ENCODE results near the gene NME4.
A peak's percentile ranks its signal among the peaks of the same experiment; 100 is the strongest.
"Not testable (repeated sequence)": the region's sequence is repeated elsewhere in the genome, so short reads cannot be mapped to it uniquely, and the experiment has no call there.

NME4 gene

DNA sequence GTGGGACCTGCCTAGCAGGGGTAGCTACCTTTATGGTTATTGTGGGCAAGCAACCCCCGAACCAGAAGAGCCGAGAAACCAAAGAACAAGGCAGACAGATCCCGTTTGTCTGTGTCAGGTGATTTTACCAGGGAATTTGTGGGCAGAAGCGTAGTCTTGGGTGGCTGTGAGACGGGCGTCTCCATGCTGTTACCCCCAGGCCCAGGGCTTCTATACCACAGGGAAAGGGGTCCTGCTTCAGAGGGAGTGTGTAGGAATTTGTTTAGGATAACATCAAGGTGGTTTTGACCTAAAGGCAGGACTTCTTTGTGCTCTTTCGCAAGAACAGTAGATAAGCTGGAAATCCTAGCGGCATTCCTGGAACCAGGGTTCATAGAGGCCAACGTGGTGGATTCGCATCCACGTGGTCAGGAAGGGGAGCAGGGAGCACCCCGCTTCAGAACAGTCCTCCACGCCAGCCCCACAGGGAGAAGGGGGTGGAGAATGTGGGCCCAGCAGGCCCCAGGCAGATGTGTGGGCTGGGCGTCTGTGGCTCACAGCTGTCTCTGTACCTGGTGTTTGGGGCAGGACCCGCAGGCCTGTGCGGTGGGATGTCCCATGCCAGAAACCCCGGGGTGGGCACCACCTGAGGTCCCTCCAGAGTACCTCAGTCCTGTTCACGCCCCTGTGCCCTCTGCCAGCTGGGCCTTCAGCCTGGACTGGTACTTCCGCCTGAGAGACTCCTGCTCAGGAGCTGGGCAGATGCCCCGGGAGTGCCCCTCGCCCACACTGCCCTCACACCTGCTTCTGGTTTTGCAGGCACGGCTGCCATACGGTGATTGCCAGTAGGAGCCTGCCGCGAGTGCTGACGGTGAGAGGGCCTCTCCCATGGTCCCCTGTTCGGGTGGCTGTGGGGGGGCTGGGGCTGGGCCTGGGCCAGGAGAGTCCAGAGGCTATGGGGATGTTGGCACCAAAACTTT is 8.8 kb downstream of the NME4 start:
- H3K4me1 ChIP-seq (ENCODE audit: control insufficient read depth, insufficient read depth, low read length): peaks cover 3% of the 10 kb centered on the region
- no peaks in the 10 kb centered on the region for H3K27me3 ChIP-seq (replicated peaks; ENCODE audit: control insufficient read depth, insufficient read depth, low read length)
- no peak overlapping the region for H3K9ac ChIP-seq (ENCODE audit: low read length)
- DNase-seq (ENCODE audit: low read depth): no peak
- no peak overlapping the region for H3K4me3 ChIP-seq (ENCODE audit: low read length)
- H3K36me3 ChIP-seq (ENCODE audit: control insufficient read depth, insufficient read depth, low read length, severe bottlenecking): peaks cover 11% of the 10 kb centered on the region
- H3K9me3 ChIP-seq (ENCODE audit: control insufficient read depth, low read length): no peaks in the 10 kb centered on the region

DNA sequence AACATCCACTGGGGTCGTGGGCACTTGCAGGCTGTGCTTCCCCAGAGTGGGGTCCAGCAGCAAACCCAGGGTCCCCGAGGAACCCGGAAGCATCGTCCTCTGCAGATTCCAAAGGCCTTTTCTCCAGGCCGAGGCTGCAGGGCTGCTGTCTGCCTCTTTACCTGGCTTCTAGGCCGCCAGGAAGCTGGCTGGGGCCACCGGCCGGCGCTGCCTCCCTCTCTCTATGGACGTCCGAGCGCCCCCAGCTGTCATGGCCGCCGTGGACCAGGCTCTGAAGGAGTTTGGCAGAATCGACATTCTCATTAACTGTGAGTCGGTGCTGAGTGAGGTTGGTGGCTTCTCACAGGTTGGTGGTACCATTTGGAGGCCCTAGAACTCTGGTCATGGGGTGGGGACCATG is 10.3 kb downstream of the NME4 start:
- Histone ChIP-seq H3K36me3 (ENCODE audit: control insufficient read depth, insufficient read depth, low read length, severe bottlenecking) (peaks cover 22% of the 10 kb centered on the region), H3K4me1 (ENCODE audit: control insufficient read depth, insufficient read depth, low read length) (peaks cover 2% of the 10 kb centered on the region), H3K4me3 (ENCODE audit: low read length) (no peak overlapping the region), H3K27me3 (replicated peaks; ENCODE audit: control insufficient read depth, insufficient read depth, low read length) (no peaks in the 10 kb centered on the region), H3K9me3 (ENCODE audit: control insufficient read depth, low read length) (no peaks in the 10 kb centered on the region), H3K9ac (ENCODE audit: low read length) (no peak overlapping the region)
- no peak for DNase-seq (ENCODE audit: low read depth)

DNA sequence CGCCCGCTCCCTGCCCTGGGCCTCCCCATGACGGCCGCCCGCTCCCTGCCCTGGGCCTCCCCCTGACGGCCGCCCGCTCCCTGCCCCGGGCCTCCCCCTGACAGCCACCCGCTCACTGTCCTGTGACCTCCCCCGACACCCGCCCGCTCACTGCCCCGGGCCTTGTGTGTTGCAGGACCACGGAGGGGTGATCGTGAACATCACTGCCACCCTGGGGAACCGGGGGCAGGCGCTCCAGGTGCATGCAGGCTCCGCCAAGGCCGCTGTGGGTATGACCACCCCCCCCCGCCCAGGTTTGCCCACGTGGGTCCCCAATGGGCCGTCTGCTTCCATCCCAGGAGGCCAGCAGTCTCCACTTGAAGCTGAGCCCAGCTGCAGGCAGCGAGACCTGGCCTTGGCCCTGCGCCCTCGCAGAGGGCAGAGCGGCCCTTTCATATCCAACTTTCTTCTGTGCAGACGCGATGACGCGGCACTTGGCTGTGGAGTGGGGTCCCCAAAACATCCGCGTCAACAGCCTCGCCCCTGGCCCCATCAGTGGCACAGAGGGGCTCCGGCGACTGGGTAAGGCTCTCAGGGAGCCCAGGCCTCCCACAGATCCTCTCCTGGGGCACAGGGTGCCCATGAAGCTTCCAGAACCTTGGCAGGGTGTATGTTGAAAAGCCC is 13.6 kb downstream of the NME4 start:
- peaks cover 7% of the 10 kb centered on the region for H3K4me1 ChIP-seq (ENCODE audit: control insufficient read depth, insufficient read depth, low read length)
- no peaks in the 10 kb centered on the region for H3K9me3 ChIP-seq (ENCODE audit: control insufficient read depth, low read length)
- no peak for DNase-seq (ENCODE audit: low read depth)
- H3K9ac ChIP-seq (ENCODE audit: low read length): no peak overlapping the region
- no peak overlapping the region for H3K4me3 ChIP-seq (ENCODE audit: low read length)
- H3K27me3 ChIP-seq (replicated peaks; ENCODE audit: control insufficient read depth, insufficient read depth, low read length): no peaks in the 10 kb centered on the region
- peaks cover 22% of the 10 kb centered on the region for H3K36me3 ChIP-seq (ENCODE audit: control insufficient read depth, insufficient read depth, low read length, severe bottlenecking)

DNA sequence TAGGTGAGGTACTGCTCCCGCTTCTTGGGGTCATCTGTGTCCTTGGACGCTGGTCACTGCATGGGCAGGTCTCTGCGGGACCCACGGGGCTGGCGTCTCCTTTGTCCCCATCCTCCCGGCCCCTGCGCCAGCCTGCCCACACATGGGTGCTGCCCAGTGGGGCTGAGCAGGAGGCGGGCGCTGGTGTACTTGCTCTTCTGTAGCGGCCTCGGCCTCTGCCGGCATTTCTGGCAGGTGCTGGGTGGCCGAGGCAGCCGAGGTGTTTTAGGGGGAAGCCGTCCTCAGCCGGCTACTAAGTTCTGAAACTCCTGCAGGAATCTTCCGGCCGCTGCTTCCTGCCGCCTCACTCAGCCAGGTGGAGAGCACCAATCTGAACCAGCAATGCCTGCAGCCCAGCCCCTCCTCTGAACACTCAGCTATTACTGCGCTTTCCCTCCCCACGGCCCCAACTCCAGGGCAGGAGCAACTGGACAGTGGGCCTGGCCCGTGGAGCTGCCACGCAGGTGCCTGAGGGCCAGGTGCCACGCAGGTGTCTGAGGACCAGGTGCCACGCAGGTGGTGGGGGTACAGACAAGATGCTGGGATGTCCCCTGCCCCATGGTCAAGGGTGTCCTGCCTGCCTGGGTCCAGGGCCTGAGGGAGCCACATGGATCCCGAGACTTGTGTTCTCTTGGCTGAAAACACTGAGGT is 14.7 kb downstream of the NME4 start:
- DNase-seq (ENCODE audit: low read depth): no peak
- Histone ChIP-seq H3K36me3 (ENCODE audit: control insufficient read depth, insufficient read depth, low read length, severe bottlenecking) (peaks cover 22% of the 10 kb centered on the region), H3K4me1 (ENCODE audit: control insufficient read depth, insufficient read depth, low read length) (peaks cover 7% of the 10 kb centered on the region), H3K4me3 (ENCODE audit: low read length) (no peak overlapping the region), H3K9ac (ENCODE audit: low read length) (no peak overlapping the region), H3K9me3 (ENCODE audit: control insufficient read depth, low read length) (no peaks in the 10 kb centered on the region), H3K27me3 (replicated peaks; ENCODE audit: control insufficient read depth, insufficient read depth, low read length) (no peaks in the 10 kb centered on the region)

DNA sequence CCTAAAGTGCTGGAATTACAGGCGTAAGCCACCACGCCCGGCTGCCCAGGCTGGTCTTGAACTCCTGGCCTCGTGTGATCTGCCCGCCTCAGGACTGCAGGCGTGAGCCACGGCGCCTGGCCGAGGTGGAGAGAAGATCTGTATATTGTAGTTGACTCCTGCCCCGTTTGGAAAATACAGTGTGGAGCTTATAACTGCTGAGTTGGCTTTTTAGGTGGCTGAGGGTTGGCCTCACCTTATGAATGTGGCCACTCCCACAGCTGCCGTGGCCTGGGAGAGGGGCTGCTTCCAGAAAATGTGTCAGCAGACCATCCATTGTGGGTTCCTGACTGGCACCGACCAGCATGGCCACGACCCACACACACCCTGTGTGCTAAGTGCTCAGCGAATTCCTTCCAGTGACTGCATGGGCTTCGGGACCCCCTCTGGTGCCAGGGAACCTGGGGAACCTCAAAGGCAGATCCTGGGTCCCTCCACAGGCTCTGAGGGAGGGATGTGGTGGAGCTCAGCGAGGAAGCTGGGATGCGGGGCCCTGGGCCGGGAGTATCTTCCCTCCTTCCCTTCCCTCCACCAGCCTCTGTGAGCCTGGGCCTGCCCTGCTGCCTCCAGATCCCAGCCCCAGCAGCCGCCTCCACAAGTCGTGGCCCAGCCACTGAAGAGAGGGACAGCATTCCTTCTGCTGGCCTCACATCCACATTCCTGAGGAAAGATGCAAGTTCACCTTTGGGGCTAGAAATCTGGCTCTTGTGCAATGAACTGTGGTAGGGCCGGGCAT is 17.6 kb downstream of the NME4 start:
- H3K9me3 ChIP-seq (ENCODE audit: control insufficient read depth, low read length): no peaks in the 10 kb centered on the region
- H3K27me3 ChIP-seq (replicated peaks; ENCODE audit: control insufficient read depth, insufficient read depth, low read length): no peaks in the 10 kb centered on the region
- peaks cover 15% of the 10 kb centered on the region for H3K36me3 ChIP-seq (ENCODE audit: control insufficient read depth, insufficient read depth, low read length, severe bottlenecking)
- no peak for DNase-seq (ENCODE audit: low read depth)
- peaks cover 7% of the 10 kb centered on the region for H3K4me1 ChIP-seq (ENCODE audit: control insufficient read depth, insufficient read depth, low read length)
- no peak overlapping the region for H3K4me3 ChIP-seq (ENCODE audit: low read length)
- H3K9ac ChIP-seq (ENCODE audit: low read length): no peak overlapping the region

DNA sequence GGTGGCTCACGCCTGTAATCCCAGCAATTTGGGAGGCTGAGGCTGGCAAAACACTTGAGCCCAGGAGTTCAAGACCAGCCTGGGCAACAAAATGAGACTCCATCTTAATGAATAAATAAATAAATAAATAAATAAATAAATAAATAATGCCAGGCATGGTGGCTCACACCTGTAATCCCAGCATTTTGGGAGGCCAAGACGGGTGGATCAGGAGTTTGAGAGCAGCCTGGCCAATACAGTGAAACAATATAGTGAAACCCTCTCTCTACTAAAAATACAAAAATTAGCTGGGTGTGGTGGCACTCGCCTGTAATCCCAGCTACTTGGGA is 18.1 kb downstream of the NME4 start:
- not testable (repeated sequence) for H3K4me1 ChIP-seq (ENCODE audit: control insufficient read depth, insufficient read depth, low read length); H3K9me3 ChIP-seq (ENCODE audit: control insufficient read depth, low read length); H3K4me3 ChIP-seq (ENCODE audit: low read length); DNase-seq (ENCODE audit: low read depth); H3K27me3 ChIP-seq (replicated peaks; ENCODE audit: control insufficient read depth, insufficient read depth, low read length); H3K9ac ChIP-seq (ENCODE audit: low read length)
- H3K36me3 ChIP-seq (ENCODE audit: control insufficient read depth, insufficient read depth, low read length, severe bottlenecking): peaks cover 13% of the 10 kb centered on the region

DNA sequence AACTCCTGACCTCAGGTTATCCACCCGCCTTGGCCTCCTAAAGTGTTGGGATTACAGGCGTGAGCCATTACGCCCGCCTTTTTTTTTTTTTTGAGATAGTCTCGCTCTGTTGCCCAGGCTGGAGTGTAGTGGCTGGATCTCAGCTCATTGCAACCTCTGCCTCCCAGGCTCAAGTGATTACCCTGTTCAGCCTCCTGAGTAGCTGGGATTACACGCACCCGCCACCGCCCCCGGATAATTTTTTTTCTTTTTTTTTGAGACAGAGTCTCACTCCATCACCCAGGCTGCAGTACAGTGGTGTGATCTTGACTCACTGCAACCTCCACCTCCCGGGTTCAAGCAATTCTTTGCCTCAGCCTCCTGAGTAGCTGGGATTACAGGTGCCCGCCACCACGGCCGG is 25.2 kb downstream of the NME4 start:
- H3K4me1 ChIP-seq (ENCODE audit: control insufficient read depth, insufficient read depth, low read length): peaks cover 26% of the 10 kb centered on the region
- not testable (repeated sequence) for DNase-seq (ENCODE audit: low read depth); H3K27me3 ChIP-seq (replicated peaks; ENCODE audit: control insufficient read depth, insufficient read depth, low read length); H3K4me3 ChIP-seq (ENCODE audit: low read length); H3K36me3 ChIP-seq (ENCODE audit: control insufficient read depth, insufficient read depth, low read length, severe bottlenecking); H3K9ac ChIP-seq (ENCODE audit: low read length); H3K9me3 ChIP-seq (ENCODE audit: control insufficient read depth, low read length)

DNA sequence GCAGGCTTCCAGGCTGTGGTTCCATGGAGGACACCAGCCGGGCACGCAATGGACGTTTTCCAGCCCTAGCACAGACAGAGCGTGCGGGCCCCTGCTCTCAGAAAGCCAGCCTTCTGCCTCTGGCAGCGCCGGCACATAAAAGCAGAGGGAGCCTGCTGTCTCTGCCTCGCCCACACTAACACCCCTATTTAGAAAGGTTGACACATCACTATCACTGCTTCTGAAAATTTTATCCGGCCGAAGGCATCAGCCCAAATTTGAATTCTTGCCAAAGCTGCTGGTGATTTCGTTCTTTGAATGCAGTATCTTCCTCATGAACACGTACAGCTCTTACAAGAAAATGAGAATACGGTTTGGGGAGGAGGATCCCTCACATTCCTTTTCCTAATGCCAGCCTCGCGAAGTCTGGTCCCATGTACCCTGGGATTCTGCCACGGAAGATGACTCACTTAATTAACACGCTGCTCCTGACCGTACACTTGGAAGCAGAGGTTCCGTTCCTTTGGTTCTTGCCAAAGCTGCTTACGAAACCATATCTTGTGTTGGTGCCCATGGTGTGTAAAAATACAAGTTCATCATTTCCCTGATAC is 27.1 kb downstream of the NME4 start:
- Histone ChIP-seq H3K9ac (ENCODE audit: low read length) (peak overlapping the region; percentile 85), H3K36me3 (ENCODE audit: control insufficient read depth, insufficient read depth, low read length, severe bottlenecking) (no peaks in the 10 kb centered on the region), H3K4me1 (ENCODE audit: control insufficient read depth, insufficient read depth, low read length) (peaks cover 31% of the 10 kb centered on the region), H3K4me3 (ENCODE audit: low read length) (peak overlapping the region; percentile 82), H3K9me3 (ENCODE audit: control insufficient read depth, low read length) (no peaks in the 10 kb centered on the region), H3K27me3 (replicated peaks; ENCODE audit: control insufficient read depth, insufficient read depth, low read length) (no peaks in the 10 kb centered on the region)
- peak; percentile 91 for DNase-seq (ENCODE audit: low read depth)

DNA sequence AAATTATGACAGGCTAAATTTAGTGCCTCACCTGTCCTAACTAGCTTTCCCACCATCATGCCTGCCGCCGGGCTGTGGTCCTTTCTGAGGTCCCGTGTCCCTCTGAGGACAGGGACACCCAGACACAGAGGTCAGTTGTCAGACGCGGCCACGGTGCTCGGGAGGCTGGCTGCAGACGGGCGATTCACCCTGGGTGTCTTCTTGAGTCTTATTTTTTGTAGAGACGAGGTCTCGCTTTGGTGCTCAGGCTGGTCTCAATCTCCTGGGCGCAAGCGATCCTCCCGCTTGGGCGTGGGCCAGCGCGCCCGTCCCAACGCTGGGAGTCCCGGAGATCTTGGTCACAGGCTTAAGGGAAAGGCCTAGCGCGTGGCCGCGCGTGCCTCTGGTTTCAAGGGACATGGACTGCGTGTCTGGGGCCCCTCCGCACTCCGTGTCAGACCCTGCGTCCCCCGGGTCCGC is 27.7 kb downstream of the NME4 start:
- peak; percentile 48 for DNase-seq (ENCODE audit: low read depth)
- H3K9ac ChIP-seq (ENCODE audit: low read length): peak overlapping the region; percentile 85
- H3K4me1 ChIP-seq (ENCODE audit: control insufficient read depth, insufficient read depth, low read length): peaks cover 31% of the 10 kb centered on the region
- H3K36me3 ChIP-seq (ENCODE audit: control insufficient read depth, insufficient read depth, low read length, severe bottlenecking): no peaks in the 10 kb centered on the region
- H3K27me3 ChIP-seq (replicated peaks; ENCODE audit: control insufficient read depth, insufficient read depth, low read length): no peaks in the 10 kb centered on the region
- H3K4me3 ChIP-seq (ENCODE audit: low read length): peak overlapping the region; percentile 82
- no peaks in the 10 kb centered on the region for H3K9me3 ChIP-seq (ENCODE audit: control insufficient read depth, low read length)

DNA sequence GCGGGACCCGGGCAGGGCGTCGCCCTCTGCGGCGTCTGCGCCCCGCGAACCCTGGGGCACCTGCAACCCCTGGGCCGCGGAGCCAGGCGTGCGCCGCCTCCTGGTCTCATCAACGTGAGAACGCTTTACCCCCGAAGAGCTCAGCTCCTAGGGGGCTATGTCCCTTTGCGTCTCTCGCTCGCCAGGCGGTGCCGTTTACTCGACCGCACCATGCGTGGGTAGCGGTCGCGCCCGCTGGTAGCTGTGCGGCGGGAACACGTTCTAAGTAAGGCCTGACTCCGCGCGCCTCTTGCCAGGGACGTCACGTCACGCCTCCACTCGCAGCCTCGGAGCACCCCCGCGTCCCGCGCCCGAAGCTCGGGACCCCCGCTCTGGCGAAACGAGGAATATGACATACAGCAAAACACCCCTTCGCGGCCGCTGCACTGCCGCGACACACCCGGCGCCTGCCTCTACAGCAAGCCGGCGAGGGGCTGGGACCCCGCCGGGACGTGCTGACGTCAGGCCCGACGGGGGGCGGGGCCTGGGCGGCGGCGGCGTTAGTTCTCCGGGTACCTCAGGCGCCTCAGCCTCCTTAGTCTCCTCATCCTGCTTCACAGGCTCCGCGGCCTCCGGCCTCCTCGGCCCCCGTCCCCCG is 28.2 kb downstream of the NME4 start, which contains the start of gene RAB11FIP3:
Gene RAB11FIP3 (plus strand): TSS at position 568 of the 637 bp plus-strand sequence. CDS start 358 bp downstream, outside the sequence.
- Histone ChIP-seq H3K9me3 (ENCODE audit: control insufficient read depth, low read length) (no peaks in the 10 kb centered on the region), H3K36me3 (ENCODE audit: control insufficient read depth, insufficient read depth, low read length, severe bottlenecking) (no peaks in the 10 kb centered on the region), H3K4me1 (ENCODE audit: control insufficient read depth, insufficient read depth, low read length) (peaks cover 31% of the 10 kb centered on the region), H3K9ac (ENCODE audit: low read length) (peak within 1 kb of the TSS; percentile 85), H3K27me3 (replicated peaks; ENCODE audit: control insufficient read depth, insufficient read depth, low read length) (no peaks in the 10 kb centered on the region), H3K4me3 (ENCODE audit: low read length) (peak within 1 kb of the TSS; percentile 89)
- peak; percentile 89 for DNase-seq (ENCODE audit: low read depth)

All from adipocyte (in vitro differentiated cells).